Measurements from ENCODE around the gene MICOS13.

MICOS13 gene

GRCh38 chr19:5705552-5705951, 25.2 kb upstream of the MICOS13 start:
- TF ChIP-seq, protein P1, sequence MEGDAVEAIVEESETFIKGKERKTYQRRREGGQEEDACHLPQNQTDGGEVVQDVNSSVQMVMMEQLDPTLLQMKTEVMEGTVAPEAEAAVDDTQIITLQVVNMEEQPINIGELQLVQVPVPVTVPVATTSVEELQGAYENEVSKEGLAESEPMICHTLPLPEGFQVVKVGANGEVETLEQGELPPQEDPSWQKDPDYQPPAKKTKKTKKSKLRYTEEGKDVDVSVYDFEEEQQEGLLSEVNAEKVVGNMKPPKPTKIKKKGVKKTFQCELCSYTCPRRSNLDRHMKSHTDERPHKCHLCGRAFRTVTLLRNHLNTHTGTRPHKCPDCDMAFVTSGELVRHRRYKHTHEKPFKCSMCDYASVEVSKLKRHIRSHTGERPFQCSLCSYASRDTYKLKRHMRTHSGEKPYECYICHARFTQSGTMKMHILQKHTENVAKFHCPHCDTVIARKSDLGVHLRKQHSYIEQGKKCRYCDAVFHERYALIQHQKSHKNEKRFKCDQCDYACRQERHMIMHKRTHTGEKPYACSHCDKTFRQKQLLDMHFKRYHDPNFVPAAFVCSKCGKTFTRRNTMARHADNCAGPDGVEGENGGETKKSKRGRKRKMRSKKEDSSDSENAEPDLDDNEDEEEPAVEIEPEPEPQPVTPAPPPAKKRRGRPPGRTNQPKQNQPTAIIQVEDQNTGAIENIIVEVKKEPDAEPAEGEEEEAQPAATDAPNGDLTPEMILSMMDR (IDR thresholded peaks at IDR 0.05) = no peak

DNA sequence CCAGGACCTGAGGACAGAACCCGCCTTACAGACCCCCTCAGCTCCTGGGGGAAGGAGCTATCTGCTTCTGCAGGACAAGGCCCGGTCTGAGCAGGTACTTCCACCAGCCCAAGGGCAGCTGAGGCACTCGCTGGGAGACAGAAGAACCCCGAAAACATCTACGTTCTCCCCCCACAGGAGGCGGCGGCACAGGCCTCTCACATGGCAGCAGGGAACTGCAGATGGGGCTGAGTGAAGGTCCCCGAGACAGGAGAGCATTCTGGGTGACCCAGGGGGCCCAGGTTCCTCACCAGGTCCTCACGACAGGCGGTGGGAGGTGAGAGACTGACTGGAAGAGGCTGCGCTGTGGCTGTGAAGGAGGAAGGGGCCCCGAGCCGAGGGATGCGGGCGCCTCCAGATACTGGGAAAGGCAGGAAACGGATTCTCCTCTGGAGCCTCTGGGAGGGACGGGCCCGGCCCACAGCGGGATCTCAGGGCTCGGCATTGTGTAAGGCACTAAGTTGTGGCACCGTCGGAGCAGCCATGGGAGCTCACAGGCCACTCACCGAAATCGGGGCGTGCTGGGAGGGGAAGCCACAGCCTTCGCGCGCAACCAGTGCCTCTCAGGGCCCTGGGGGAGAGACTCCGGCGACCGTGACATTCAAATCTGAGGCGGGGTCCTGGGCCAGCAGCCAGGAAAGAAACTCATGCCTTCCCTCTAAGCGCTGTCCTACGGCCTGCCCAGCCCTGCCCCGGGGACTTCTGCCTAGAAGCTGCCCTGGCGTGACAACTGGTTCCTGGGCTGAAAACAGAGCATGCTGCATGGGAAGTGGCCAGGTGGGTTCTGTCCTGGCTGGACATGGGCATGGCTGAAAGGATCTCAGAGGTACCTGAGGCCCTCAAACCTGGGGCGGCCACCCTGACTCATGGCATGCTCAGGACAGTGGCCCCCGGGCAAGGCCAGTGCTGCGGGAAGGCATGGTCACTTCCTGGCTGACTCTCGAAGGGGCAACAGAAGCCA, 23.8 kb upstream of the MICOS13 start:
- TF ChIP-seq, protein P1 (IDR thresholded peaks at IDR 0.05) = no peak

DNA sequence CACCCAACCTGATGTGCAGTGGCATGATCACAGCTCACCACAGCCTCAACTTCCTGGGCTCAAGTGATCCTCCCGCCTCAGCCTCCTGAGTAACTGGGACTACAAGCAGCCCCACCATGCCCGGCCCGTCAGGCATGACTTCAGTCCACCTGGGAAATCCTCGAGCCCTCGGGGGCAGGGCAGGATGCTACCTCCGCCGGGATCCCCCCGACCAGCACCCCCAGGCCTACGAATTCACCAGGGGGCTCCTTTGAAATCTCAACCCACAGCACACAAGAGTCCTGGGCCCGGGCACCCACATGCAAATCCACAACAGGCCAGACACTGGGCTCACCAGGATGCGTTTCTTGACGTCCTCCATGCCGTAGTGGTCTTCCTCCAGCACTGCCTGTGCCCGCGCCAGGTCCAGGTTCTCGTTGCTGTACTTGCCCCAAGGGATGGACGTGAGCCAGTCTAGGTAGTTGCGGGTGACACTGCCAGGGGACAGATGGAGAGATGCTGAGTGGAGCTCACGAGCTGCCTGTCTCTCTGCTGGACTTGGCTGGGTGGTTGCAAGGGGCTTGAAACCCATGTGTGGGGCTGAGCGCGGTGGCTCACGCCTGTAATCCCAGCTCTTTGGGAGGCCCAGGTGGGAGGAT, 20.3 kb upstream of the MICOS13 start:
- TF ChIP-seq, protein P1 (IDR thresholded peaks at IDR 0.05) = no peak

DNA sequence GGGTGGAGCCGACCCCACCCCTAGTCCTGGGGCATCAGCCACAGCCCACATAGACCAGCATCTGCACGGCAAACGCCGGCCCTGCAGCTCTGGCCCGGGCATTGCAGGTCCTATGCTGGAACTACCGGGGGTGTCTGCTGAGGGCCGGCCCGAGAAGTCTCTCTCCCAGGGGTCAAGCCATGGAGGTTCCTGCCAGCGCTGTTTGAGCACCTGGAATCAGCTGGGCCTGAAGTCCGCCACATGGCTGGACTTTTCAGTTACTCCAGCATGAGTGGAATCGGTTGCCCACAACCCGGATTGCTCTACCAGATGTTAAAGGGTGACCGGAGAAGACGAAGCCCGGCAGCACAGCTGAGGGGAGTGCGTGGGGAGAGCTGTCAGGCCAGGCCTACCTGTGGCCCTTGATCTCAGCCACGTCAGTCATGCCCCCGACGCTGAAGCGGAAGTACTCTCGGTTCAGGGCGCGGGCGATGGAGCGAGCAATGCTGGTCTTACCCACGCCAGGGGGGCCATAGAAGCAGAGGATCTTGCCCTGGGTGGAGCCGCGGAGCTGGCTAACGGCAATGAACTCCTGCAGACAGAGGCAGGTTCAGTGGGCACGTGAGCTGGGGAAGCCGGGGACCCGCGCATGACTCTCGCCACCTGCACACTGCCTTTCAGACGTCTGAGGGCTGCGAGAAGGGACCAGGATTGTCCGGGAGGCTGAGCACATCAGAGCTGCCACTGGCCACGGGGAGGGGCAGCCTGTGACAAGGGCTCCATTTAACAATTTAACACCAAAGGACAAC, 18.5 kb upstream of the MICOS13 start:
- TF ChIP-seq, protein P1 (IDR thresholded peaks at IDR 0.05) = no peak

DNA sequence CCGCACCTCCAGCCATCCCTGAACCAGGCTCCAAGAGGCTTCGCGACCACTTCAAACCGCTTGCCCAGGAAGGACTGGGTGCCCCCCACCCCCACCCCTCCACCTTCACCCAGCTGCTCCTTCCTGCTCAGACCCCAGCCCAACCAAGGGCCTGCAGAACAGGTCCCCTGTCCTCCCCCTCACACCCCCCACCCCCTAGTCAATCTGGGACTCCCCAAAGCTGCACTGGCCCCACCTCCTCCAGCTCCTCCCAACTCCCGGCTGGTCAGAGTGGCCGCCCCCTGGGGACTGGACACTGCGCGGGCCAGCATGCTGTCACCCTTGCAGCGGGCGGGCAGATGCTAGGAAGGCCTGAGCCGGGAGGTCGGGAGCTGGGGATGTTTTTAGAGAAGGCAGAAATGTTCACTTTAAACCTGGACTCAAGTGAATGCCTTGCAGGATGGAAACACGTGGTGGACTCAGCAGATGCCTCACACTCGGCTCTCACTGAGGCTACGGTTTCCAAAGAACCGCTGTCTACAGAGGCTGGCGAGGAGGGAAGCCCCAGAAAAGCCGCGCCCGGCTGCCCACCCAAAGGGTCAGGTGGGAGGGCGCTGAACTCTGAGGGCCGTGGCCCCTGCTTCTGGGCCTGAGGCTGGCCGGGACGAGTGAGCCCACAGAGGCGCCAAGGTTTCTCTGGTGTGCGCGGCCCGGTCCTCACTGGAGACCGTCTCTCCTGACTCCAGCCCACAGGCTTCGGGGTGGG, 17.7 kb upstream of the MICOS13 start:
- TF ChIP-seq, protein P1 (IDR thresholded peaks at IDR 0.05) = no peak

GRCh38 chr19:5697022-5697889, 16.9 kb upstream of the MICOS13 start:
- TF ChIP-seq, protein P1 (IDR thresholded peaks at IDR 0.05) = no peak
